ENCODE results near the gene SLAIN2.
"Not testable (repeated sequence)": the region's sequence is repeated elsewhere in the genome, so short reads cannot be mapped to it uniquely, and the experiment has no call there.

The SLAIN2 gene

DNA sequence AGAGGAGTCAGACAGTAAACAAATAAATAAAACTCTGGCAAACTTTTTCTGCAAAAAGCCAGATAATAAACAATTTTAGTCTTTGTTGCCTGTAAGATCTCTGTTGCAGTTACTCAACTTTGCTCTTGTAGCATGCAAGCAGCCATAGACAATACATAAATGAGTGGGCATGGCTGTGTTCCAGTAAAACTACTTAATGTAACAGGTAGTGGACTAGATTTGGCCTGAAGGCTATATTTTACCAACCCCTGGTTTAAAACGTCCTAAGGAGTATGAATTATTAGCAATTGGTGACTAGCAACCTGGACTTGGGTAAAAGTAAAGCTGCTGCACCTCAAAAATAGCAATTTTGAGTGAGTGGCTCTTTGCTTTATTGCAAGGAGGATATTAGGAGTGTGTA, 30.9 kb downstream of the SLAIN2 start:
- DNase-seq: no peak

GRCh38 chr4:48375651-48376304, 34.4 kb downstream of the SLAIN2 start:
- no peak for DNase-seq

DNA sequence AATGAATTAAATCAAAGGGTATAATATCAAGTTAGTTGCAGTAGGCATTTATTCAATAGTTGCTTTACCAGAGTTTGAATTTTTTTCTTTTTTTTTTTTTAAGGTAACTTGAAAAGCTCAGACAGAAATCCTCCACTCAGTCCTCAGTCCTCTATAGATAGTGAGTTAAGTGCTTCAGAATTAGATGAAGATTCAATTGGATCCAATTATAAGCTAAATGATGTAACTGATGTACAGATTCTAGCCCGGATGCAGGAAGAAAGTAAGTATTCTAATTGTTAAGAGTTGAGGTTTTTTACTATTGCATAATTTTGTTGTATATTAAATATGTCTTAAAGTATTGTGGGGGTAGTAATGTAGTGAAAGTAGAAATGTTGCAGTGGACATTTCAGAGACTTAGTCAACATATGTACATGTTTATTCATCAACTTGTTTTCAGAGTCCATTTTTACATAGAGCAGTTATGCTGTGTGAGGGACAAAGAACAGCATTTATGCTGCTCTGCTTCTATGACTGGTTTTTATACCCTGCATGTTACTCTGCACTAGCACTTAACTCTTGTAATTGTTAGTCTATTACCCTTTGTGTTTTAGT, 38.4 kb downstream of the SLAIN2 start:
- no peak for DNase-seq

GRCh38 chr4:48380583-48381167, 39.3 kb downstream of the SLAIN2 start:
- DNase-seq: no peak

DNA sequence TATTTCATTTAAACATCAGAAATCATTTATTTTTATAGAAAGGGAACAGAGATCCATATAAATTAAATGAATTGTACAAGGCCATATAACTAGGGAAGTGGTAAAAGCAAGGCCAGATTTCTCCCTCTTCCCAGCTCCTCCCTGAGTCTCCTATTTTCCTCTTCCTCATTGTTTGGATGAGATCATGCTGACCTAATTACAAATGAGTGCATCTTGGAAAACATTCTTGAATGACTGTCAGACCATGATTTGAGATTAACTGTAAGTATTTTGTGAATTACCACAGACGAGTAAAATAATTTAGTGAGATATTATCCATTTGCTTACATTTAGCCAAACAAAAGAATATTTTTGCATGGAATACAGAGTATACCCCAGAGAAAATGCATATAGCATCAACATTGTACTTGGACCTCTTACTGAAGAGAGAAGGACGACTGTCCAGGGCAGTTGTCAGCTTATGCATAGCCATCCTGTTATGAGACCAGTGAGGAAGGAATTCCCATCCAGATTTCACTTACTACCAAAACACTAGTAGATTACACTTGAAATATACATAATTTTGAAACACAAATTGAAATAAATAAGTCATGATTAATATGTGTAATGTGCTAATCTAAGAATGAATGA, 47.3 kb downstream of the SLAIN2 start:
- no peak for DNase-seq

DNA sequence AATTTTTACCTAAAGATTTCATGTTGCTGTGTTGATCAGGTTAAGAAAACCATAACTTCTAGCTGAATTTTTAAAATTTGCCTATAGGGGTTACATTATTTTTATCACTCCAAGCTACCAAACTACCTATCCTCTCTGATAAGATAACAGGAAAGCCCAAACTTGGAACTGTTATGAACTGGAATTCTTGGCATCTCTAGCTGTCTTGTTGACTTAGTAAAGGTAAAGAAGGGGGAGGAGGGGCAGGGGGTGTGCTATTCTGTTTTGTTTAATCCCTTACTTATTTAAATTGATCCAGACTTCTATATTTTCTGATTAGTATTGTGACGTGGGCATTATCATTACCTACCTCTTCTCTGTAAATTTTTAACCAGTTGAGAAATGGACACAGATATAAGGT, 54.7 kb downstream of the SLAIN2 start:
- no peak for DNase-seq

GRCh38 chr4:48400416-48400815, 59.1 kb downstream of the SLAIN2 start:
- no peak for DNase-seq

DNA sequence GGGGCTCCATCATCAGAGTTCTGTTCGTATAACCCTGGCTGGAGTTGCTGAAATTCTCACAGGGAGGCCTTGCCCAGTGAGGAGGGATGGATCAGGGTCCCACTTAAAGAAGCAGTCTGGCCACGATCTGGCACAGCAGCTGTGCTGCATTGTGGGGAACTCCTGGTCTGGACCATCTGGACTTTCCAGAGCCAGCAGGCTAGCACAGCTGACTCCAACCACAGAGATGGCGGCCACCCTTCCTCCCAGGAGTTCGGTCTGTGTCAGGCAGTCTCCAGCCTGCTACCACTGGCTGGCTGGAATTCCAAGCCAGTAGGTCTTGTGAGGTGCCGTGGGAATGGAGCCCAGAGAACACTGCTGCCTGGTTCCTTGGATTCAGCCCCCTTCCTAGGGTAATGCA, 62.0 kb downstream of the SLAIN2 start:
- no peak for DNase-seq

- no peak for DNase-seq
Measured at GRCh38 chr4:48403779-48404178, 62.5 kb downstream of the SLAIN2 start.

- no peak for DNase-seq
Measured at GRCh38 chr4:48405924-48406323, 64.6 kb downstream of the SLAIN2 start.

GRCh38 chr4:48409203-48409602, 67.9 kb downstream of the SLAIN2 start:
- no peak for DNase-seq

DNA sequence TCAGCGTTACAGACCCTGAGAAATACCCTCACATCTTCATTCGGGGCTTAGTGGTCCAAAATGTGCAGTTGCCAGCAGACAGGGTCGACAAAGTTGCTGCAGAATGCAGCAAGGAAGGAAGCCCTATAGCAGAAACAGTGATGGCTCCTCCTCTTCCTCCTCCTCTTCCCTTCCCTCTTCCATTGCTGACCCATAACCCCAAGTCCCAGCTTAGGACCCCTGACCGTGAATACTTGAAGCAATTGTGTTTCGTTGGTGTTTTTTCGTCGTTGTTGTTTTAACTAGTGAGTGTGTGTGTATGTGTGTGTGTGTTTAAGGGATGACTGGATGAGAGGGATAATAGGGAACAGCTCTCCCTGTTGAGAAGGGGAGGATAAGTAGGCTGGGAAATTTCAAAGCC, 69.5 kb downstream of the SLAIN2 start:
- no peak for DNase-seq

DNA sequence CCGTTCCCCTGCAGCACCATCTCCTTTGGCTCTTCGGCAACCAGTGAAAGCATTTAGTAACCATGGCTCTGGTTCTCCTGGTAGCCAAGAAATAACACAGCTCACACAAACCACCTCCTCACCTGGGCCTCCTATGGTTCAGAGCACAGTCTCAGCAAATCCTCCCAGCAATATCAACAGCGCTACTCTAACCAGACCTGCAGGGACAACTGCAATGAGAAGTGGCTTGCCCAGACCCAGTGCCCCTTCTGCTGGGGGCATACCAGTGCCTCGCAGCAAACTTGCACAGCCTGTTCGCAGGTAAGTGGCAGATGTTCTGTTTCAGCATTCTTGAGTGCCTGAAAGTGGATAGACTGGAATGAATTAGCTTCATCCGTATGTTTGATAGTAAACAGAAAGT, 78.8 kb downstream of the SLAIN2 start:
- DNase-seq: no peak

GRCh38 chr4:48421101-48421500, 79.8 kb downstream of the SLAIN2 start:
- no peak for DNase-seq

DNA sequence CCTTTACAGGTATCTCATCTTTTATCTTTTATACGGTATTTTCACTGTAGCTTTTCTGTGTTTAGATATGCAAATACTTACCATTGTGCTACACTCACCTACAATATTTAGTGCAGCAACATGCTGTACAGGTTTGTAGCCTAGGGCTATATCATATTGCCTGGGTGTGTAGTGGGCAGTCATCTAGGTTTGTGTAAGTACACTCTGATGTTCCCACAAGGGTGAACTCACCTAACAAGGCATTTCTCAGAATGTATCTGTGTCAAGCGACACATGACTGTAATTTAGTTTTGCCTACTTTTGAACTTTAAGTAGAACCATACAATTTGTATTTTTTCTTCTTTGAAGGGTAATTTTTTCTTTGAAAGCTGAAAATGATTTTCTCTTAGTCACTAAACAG, 87.6 kb downstream of the SLAIN2 start:
- DNase-seq: no peak

- no peak for DNase-seq
Measured at GRCh38 chr4:48429709-48430474, 88.6 kb downstream of the SLAIN2 start.

DNA sequence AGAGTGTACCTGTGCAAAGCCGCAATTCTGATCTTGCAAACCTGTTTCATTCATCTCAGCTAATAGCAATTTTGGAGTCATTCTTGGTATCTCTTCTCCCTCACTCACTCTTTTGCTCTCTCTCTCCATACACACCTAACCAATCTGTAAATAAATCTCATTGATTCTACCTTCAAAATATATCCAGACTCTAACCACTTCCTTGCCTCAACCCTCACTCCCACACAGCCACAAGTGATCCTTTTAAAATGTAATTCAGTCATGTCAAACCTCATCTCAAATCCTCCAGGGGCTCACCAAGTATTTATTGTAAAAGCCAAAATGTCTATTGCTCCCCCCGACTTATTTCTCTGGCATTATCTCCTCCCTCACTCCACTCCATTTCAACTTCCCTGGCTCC, 90.1 kb downstream of the SLAIN2 start:
- no peak for DNase-seq

GRCh38 chr4:48432017-48432416, 90.7 kb downstream of the SLAIN2 start:
- DNase-seq: no peak

GRCh38 chr4:48436318-48436717, 95.0 kb downstream of the SLAIN2 start:
- no peak for DNase-seq

DNA sequence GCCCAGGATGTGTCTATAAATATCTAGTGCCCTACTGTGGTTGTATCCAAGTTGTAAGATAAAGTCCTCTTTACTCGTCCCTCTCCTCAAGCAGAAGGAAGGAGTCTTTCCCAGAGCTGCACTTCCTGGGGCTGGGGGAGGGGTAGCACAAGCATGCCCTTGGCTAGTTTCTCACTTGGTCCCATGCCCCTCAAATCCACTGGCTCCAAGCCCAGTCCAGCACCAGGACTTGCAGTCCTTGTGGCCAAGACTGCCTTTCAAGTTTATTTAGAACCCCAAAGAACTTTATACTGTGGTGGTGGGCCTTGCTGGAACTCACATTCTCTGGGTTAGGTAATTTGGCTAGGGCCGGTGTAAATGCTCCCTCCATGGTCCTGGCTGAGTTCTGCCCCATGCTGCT, 98.7 kb downstream of the SLAIN2 start:
- no peak for DNase-seq

- DNase-seq: not testable (repeated sequence)
Measured at GRCh38 chr4:48440914-48441313, 99.6 kb downstream of the SLAIN2 start.

- no peak for DNase-seq
Measured at GRCh38 chr4:48445704-48446103, 104.4 kb downstream of the SLAIN2 start.

- no peak for DNase-seq
Measured at GRCh38 chr4:48446642-48447041, 105.3 kb downstream of the SLAIN2 start.

DNA sequence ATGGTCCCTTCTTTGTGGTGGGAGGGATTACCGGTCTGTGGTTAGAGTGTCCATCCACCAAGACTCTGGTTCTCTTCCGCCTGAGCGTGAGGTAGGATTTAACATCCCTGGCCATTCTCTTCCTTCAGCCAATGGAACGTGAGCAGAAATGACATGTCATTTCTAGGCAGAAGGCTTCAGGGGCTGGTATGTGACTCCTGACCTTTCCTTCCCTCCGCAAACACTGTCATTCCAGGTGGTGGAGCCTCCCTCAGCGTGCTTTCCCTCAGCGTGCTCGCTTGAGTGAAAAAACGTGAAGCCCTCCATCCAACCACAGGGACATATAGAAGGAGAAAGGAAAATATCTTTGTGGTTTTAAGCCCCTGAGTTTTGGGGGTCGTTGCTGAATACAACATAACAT, 107.8 kb downstream of the SLAIN2 start:
- no peak for DNase-seq

All from stimulated activated CD4-positive, alpha-beta T cell treated with anti-CD3 and anti-CD28 coated beads, Interleukin-4, amount 100 ng/mL, for 1 hour (primary cell).